GM12878 (cell line): ENCODE results near the gene TMEM225B. TPM values are rescaled to one million over a fixed set of nuclear protein-coding genes. Genes with fewer than 3 reads are reported as not detected.

ENCODE experiments used
- CBFB ChIP-seq: IDR thresholded peaks from 2 replicates; pipeline ENCODE4 v1.6.1; 2016; ENCODE audit warnings: antibody characterized with exemption, low read depth
- polyA plus RNA-seq, 11 experiments: library from polyadenylated mRNA; depleted of rRNA in 4 of 11; unstranded in 6 of 11; stranded (reverse) in 5 of 11; fragments of >200 nt; fragmentation: Nextera tagmentation in 4 of 11; fragmentation: Illumina TruSeq in 1 of 11; extraction: Ambion mirVana in 4 of 11; extraction: Trizol in 1 of 11; gene quantifications; 1 replicate in 1 of 11; 2 replicates in 10 of 11; pipeline versions ENCODE4 v1.2.1 to v1.2.3, GENCODE V29; 2011 to 2016; ENCODE audit warnings: inconsistent platforms in 2 of 11, missing spikeins in 2 of 11, low read depth in 1 of 11
- total RNA-seq, 4 experiments: library from RNA; depleted of rRNA in 3 of 4; stranded (reverse); fragments of >200 nt in 3 of 4; fragmentation: Illumina TruSeq in 1 of 4; extraction: Trizol in 1 of 4; gene quantifications; 2 replicates each; pipeline versions ENCODE4 v1.2.1 to v1.2.3, GENCODE V29; 2013 to 2021
- TF ChIP-seq, protein P1 (sequence below): fragments of 450-650 bp; IDR thresholded peaks from 2 replicates; pipeline ENCODE4 v1.6.1; 2016; ENCODE audit warnings: mild to moderate bottlenecking, moderate library complexity, borderline replicate concordance
- TF ChIP-seq, protein P2 (sequence below): IDR thresholded peaks from 2 replicates; pipeline ENCODE4 v1.6.1; 2011; ENCODE audit warnings: mild to moderate bottlenecking, low read depth, low read length, moderate library complexity; ENCODE audit not compliant: insufficient replicate concordance
- TF ChIP-seq, protein P3 (sequence below): fragments of 450-650 bp; IDR thresholded peaks from 2 replicates; pipeline ENCODE4 v1.6.1; 2016; ENCODE audit warnings: mild to moderate bottlenecking

TMEM225B gene
- total and polyA plus RNA-seq, 10 of the 15 experiments (the other 5 are each of a cell fraction or from before 2014, with no cell fraction given): 0.22 to 1.9 (median 0.43) TPM

DNA sequence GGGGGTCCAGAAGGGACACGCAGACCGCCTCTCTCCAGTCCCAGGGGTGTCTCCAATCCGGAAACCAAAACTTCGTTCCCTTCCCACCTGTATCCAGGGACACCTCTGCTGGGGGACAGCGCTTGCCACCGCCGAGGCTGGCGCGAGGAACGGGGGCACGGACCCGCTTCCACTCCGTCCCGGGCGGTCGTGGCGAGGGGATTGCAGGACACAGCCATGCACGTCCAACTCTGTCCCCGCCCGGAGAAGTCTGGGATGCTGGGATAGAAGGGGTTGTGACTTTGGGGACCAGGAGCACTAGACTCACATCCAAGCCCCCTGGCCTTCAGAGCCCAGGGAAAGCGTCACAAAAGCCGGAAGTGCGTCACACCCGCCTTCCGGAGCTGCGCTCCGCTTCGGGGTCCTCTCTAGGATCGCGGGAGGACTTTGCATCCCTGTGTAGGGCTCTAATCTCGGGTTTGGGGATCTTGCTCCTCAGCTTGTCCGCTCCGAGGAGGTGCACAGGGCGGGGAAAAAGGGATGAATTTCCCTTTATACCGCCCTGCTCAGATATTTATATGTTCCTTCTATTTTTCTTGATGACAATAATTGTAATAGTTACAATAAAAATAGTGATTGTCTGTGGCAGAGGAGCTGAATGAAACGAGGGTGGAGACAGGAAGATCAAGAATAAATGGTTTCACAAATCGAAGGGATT, 46.2 kb upstream of the TMEM225B start, which contains the start of gene FAM200A (continued):
- TF ChIP-seq, protein P1, sequence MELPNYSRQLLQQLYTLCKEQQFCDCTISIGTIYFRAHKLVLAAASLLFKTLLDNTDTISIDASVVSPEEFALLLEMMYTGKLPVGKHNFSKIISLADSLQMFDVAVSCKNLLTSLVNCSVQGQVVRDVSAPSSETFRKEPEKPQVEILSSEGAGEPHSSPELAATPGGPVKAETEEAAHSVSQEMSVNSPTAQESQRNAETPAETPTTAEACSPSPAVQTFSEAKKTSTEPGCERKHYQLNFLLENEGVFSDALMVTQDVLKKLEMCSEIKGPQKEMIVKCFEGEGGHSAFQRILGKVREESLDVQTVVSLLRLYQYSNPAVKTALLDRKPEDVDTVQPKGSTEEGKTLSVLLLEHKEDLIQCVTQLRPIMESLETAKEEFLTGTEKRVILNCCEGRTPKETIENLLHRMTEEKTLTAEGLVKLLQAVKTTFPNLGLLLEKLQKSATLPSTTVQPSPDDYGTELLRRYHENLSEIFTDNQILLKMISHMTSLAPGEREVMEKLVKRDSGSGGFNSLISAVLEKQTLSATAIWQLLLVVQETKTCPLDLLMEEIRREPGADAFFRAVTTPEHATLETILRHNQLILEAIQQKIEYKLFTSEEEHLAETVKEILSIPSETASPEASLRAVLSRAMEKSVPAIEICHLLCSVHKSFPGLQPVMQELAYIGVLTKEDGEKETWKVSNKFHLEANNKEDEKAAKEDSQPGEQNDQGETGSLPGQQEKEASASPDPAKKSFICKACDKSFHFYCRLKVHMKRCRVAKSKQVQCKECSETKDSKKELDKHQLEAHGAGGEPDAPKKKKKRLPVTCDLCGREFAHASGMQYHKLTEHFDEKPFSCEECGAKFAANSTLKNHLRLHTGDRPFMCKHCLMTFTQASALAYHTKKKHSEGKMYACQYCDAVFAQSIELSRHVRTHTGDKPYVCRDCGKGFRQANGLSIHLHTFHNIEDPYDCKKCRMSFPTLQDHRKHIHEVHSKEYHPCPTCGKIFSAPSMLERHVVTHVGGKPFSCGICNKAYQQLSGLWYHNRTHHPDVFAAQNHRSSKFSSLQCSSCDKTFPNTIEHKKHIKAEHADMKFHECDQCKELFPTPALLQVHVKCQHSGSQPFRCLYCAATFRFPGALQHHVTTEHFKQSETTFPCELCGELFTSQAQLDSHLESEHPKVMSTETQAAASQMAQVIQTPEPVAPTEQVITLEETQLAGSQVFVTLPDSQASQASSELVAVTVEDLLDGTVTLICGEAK: peak; percentile 96
- TF ChIP-seq, protein P2, sequence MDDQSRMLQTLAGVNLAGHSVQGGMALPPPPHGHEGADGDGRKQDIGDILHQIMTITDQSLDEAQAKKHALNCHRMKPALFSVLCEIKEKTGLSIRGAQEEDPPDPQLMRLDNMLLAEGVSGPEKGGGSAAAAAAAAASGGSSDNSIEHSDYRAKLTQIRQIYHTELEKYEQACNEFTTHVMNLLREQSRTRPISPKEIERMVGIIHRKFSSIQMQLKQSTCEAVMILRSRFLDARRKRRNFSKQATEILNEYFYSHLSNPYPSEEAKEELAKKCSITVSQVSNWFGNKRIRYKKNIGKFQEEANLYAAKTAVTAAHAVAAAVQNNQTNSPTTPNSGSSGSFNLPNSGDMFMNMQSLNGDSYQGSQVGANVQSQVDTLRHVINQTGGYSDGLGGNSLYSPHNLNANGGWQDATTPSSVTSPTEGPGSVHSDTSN: no peak
- peak; percentile 52; the same call in 1 of the 2 replicates for TF ChIP-seq CBFB
- TF ChIP-seq, protein P3, sequence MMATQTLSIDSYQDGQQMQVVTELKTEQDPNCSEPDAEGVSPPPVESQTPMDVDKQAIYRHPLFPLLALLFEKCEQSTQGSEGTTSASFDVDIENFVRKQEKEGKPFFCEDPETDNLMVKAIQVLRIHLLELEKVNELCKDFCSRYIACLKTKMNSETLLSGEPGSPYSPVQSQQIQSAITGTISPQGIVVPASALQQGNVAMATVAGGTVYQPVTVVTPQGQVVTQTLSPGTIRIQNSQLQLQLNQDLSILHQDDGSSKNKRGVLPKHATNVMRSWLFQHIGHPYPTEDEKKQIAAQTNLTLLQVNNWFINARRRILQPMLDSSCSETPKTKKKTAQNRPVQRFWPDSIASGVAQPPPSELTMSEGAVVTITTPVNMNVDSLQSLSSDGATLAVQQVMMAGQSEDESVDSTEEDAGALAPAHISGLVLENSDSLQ: 0 out of 2 replicates have a peak, but pooled peaks have one; percentile 20
